T-helper 1 cell (primary cell): ENCODE results near the gene IRX1.

ENCODE experiments used
- DNase-seq, 5 donors: peaks; one replicate each; pipeline ENCODE4 v3.0.0-alpha.2; 2012 to 2020
- total RNA-seq, 4 donors: gene quantifications; one replicate each; lab custom pipeline; 2026; lab: John Stamatoyannopoulos, UW

IRX1 gene
- 0 reads per million in 4 donors for total RNA-seq

GRCh38 chr5:3595006-3595961 is at the start of gene IRX1:
TSS of gene IRX1 (plus strand) at chr5:3595832. CDS start at chr5:3596106, 274 bp downstream.
- DNase-seq, result no peak

DNA sequence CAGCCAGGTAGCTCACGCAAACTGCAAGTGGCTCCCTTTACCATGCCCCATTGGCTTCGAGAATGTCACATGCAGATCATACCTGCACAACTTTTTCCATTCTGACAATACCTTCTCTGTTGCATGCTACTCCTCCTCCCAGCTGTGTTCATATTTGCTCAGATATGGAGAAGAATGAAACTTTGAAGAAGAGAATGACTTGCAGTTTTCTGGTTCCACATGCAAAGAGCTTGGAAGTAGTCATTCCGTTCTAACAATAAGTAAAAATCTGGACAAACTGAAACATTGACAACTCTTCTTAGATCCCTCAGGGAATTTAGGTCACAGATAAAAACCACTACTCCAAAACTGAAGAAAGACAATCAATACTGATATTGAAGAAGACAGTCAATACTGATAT is 49.6 kb upstream of the IRX1 start:
- DNase-seq, result no peak

DNA sequence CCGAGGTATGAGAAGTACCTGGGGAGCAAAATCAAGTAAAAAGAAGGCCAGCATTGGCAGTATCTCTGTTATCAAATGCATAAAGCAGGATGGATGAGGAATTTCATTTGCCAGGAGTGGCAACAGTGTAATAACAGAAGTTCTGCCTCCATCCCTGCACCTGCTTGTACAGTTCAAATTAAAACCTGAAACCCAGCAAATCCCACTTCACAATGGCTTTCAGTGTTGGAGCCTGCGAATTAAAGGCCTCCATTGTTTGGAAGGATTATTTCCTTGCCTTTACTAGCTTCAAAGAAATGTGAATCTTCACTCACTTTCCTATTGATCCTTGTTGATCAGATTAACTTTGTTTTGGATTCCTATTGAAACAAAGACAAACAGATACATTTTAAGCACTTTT is 31.5 kb upstream of the IRX1 start:
- no peak for DNase-seq

- no peak for DNase-seq
Observed at GRCh38 chr5:3564827-3565518, 30.7 kb upstream of the IRX1 start.

DNA sequence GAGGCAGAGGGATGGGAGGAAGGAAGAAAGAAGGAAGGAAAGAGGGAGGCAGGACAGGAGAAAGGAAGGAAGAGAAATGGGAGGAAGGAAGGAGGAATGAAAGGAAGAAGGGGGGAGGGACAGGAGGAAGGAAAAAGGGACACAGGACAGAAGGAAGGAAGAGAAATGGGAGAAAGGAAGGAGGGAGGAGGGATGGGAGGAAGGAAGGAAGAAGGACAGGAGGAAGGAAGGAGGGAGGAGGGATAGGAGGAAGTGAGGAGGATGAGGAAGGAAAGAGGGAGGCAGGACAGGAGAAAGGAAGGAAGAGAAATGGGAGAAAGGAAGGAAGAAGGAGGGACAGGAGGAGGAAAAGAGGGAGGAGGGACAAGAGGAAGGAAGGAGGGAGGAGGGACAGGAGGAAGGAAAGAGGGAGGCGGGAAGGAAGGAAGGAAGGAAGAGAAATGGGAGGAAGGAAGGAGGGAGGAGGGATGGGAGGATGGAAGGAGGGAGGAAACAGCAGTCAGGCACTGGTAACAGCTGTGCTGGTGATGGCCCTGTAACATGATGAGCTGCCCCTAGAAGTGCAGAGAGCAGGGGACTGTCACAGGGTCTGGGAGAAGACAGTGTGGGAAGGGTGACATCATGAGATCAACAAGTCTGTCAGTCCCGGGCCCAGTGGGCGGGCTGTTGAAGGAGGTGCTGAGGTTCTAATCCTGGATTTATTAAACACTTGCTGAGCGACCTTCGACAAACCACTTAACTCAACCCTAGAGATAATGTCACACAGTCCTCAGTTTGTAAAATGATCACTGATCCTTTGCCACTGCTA is 10.7 kb upstream of the IRX1 start:
- DNase-seq, result no peak

- DNase-seq, result no peak
Observed at GRCh38 chr5:3590161-3590966, 5.3 kb upstream of the IRX1 start.

- DNase-seq, result no peak
Observed at GRCh38 chr5:3590967-3591900, 4.4 kb upstream of the IRX1 start.

- DNase-seq, result no peak
Observed at GRCh38 chr5:3592298-3592697, 3.3 kb upstream of the IRX1 start.

DNA sequence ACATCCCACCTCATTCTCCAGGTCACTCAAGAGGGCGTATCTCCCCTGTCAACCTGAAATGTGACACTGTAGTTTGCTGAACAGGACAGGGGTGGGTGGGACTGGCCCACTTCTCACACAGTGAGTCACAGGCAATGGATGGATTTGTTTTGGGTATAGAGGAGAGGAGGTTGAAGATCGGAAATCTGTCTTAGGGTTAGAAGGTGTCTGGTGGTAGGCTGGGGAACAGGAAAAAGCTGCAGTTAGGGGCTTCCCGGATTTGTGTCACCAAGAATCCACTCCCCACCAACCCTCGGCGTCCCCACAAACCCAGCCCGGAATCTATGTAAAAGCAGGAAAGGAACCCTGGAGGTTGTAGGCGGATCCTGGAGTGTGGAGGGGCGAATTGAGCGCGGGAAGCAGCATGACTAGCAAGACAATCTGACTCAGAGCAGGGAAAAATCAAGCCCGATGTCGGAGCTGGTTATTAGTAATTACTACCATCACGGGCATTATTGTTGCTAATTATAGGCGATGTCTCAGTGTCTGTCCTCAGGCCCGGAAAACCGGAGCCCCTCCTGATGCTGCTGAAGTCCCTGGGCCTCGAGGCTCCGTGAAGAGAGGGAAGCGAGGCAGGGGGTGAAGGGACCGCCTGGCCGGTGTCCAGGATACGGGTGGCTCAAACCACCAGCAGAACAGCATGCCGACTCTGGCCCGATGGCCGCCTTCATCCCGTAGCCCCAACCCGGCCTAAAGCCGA is 1.7 kb upstream of the IRX1 start:
- DNase-seq, result no peak

DNA sequence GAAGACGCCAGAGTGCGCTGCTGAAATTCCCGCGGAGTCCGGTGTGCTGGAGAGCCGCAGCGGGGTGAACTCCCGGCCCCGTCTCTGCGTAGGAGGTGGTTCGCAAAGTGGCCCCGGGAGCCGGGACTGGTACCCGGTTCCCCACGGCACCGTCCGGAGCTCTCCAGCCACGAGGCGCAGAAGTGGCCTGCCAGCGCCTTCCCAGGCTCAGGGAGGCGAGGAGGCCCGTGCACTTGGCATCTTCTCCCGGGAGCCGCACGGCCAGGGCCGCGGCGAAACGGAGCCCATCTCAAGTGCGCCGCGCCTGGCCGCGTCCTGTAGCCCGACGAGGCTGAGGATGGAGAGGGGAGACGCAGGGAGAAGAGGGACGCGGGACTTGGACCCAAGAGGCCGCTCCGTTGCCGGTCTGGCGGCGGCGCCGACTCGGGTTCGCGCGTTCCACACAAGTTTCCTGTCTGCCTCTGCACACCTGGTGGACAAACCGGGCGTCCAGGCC is 1.1 kb upstream of the IRX1 start:
- DNase-seq, result no peak

DNA sequence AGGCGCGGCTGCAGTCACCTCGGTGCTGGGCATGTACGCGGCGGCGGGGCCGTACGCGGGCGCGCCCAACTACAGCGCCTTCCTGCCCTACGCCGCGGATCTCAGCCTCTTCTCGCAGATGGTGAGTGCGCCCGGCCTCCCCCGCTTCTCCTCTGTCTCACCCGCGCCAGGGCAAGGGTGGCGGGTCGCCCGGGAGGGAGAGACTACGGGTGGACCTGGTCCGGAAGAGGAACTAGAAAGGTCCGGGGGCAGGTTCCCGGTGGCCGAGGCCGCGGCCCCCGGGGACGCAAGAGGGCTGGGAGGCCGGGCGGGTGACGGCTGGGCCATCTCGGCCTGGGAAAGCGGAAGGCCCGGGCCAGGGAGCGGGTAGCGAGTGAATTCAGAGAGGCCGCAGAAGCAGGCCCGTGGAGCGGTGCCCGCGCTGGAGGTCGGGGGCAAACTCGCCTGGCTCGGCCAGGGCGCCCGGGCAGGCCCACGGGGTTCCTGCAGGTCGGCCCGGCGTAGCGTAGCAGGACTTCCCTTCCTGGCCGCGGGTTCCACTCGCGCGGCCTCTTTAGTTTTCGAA is 711 bp downstream of the IRX1 start:
- DNase-seq, result no peak

GRCh38 chr5:3596857-3597166 is 1.2 kb downstream of the IRX1 start:
- no peak for DNase-seq

DNA sequence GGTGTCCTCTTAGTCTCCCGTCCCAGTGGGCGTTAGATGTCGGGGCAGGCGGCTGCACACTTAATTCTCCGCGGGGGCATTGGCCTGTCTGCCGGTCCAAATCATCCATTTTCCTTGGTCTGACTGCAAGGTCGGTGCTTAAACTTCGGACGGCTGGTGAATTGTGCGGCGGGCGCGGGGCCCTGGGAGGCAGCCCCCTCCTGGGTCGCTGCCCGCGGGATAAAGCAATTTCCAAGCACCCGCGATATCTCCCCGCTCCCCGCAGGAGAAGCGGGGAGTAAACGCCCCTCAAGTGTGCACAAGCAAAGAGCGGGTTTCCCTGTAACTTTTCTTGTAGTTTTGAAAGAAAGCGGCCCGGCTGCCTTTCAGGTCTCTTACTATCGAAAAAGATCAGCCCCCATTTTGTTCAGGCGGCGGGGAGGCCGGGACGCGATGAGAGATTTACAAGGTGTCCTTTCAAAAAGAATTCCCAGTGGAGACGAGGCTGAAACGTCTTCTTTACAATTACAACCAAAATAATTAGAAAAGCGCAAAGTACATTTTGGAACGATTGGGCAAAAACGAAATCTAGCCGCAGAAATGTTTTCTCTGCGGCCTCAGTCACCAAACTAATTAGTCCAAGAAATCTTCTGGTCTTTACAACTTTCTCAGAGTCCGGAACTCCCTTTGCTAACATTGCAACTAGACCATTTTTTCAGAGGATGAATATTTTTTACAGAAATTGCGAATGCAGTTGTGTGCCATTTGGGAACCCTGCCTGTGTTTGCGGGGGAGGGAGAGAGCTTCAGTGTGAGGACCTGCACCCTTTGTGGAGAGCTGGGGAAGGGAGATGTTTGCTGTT is 1.8 kb downstream of the IRX1 start:
- no peak for DNase-seq

GRCh38 chr5:3598207-3598606 is 2.6 kb downstream of the IRX1 start:
- no peak for DNase-seq

DNA sequence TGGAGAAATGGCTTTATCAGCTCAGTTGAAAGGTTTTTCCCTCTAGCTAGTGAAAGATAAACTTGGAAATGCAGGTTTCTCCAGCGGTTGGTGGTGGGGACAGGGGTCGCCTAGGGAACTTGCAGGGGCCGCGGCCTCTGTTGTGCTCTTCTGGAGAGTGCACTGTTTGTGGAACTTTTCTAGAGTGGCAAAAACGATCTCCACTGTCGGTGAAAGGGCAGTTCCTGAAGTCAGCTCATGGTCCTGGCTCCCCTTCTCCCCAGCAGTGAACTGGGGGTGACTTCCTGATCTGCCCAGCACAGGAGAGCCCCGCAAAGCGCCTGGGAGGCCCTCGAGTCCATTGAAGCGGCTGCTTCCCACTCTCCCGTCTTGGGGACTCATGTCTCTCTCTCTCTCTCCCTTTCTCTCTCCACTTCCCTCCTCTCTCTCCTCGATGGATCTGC is 3.2 kb downstream of the IRX1 start:
- no peak for DNase-seq

DNA sequence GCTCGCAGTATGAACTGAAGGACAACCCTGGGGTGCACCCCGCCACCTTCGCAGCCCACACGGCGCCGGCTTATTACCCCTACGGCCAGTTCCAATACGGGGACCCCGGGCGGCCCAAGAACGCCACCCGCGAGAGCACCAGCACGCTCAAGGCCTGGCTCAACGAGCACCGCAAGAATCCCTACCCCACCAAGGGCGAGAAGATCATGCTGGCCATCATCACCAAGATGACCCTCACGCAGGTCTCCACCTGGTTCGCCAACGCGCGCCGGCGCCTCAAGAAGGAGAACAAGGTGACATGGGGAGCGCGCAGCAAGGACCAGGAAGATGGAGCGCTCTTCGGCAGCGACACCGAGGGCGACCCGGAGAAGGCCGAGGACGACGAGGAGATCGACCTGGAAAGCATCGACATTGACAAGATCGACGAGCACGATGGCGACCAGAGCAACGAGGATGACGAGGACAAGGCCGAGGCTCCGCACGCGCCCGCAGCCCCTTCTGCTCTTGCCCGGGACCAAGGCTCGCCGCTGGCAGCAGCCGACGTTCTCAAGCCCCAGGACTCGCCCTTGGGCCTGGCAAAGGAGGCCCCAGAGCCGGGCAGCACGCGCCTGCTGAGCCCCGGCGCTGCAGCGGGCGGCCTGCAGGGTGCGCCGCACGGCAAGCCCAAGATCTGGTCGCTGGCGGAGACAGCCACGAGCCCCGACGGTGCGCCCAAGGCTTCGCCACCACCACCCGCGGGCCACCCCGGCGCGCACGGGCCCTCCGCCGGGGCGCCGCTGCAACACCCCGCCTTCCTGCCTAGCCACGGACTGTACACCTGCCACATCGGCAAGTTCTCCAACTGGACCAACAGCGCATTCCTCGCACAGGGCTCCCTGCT is 3.8 kb downstream of the IRX1 start:
- no peak for DNase-seq

- DNase-seq, result no peak
Observed at GRCh38 chr5:3600106-3601060, 4.8 kb downstream of the IRX1 start.
